ENCODE results near the gene SLC22A23.

- TF ChIP-seq CTCF (conservative IDR thresholded peaks at IDR 0.05; ENCODE audit: low read depth, low read length) (no peak), POLR2A (IDR thresholded peaks at IDR 0.05; ENCODE audit: low read depth, low read length) (no peak), SMC3 (IDR thresholded peaks at IDR 0.05; ENCODE audit: low read depth, low read length) (no peak), RCOR1 (IDR thresholded peaks at IDR 0.05; ENCODE audit: insufficient replicate concordance, low read length) (no peak), MXI1 (IDR thresholded peaks at IDR 0.05; ENCODE audit: borderline replicate concordance, low read depth, low read length) (no peak), MAZ (IDR thresholded peaks at IDR 0.05; ENCODE audit: borderline replicate concordance, low read depth, low read length) (no peak), USF2 (IDR thresholded peaks at IDR 0.05; ENCODE audit: low read depth, low read length) (no peak), RAD21 (IDR thresholded peaks at IDR 0.05; ENCODE audit: low read length) (no peak), ELK1 (IDR thresholded peaks at IDR 0.05; ENCODE audit: borderline replicate concordance, low read depth, low read length) (no peak)
These were observed 1.1 kb upstream of the SLC22A23 start for GRCh38 chr6:3457710-3458602.
